Colonic mucosa (tissue), 4 donors: ENCODE measurements around the gene PRR23A. TPM values are rescaled to one million over a fixed set of nuclear protein-coding genes. Genes with fewer than 3 reads are reported as not detected.

Source experiments
- DNase-seq: peaks from one replicate; pipeline ENCODE4 v3.0.0-alpha.2; 2020
- H3K27ac ChIP-seq: fragments of 200-600 bp; one replicate; pipeline ENCODE4 v1.8.0; 2021
- H3K27me3 ChIP-seq: fragments of 200-600 bp; one replicate; pipeline ENCODE4 v1.8.0; 2021
- H3K36me3 ChIP-seq: fragments of 200-600 bp; one replicate; pipeline ENCODE4 v1.8.0; 2021
- H3K4me1 ChIP-seq: fragments of 200-600 bp; one replicate; pipeline ENCODE4 v1.8.0; 2021; ENCODE audit warnings: mild to moderate bottlenecking
- H3K4me3 ChIP-seq: fragments of 200-600 bp; one replicate; pipeline ENCODE4 v1.8.0; 2021
- H3K9ac ChIP-seq, 2 donors: one replicate each; pipeline ENCODE4 v1.7.0; 2013; ENCODE audit warnings: control low read depth in 2 of 2, low read depth in 2 of 2, low read length in 2 of 2
- H3K9me3 ChIP-seq: fragments of 200-600 bp; one replicate; pipeline ENCODE4 v1.8.0; 2021
- intact Hi-C: fragments of 100-400 bp; cut with DNase I; formaldehyde crosslinking; loops from one replicate; pipeline ENCODE4 v1.14.1; 2022
- total RNA-seq, 2 donors: library from RNA; stranded (reverse); fragmentation: NEBNext Ultra II Directional in 1 of 2; extraction: Animal tissue kit (Norgen Biotek cat#: 25700) in 1 of 2; gene quantifications; one replicate each; pipeline ENCODE4 v1.2.1, GENCODE V29; 2021
- TF ChIP-seq, protein P1 (sequence below): fragments of 200-600 bp; IDR thresholded peaks from one replicate; pipeline ENCODE4 v1.8.0; 2022; ENCODE audit warnings: antibody characterized with exemption, mild to moderate bottlenecking
- donor health status: healthy.
- donor health status: DM: no; HTN: no; CAD: no.
- donor health status: DM: no; HTN: no; CAD: no.

The PRR23A gene
- total RNA-seq, 2 donors from 2014 or later = not detected

DNA sequence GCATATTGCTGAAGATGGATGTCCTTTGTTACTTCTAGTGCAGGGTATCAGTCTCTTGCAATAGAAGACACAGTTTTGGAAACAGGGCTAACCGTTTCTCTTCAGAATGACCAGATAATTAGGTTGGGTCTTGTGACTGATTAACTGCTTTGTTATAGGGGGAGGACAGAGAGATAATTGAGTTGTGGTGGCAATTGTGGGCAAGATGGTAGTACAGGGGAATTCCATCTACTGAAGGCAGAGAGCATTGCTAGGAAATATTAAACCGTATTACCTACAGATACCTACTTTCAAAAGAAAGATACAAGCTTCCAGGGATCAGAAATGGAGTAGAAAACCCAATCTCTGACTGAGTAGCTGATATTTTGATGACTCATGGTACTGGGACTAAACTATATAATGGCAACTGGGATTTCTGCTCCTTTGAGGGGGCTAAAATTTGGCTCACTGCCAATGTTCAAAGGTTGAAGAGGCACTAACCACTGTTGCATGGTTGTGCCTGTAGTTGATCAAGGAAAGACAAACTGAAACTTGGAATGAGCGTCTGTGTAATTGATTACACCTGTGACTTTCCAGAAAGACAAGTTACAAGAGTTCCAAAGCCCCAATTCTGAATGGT is 10.5 kb upstream of the PRR23A start:
- intact Hi-C loops = no loop called here
- Histone ChIP-seq H3K27ac (no peak overlapping the region), H3K27me3 (no peaks in the 10 kb centered on the region), H3K4me1 (no peaks in the 10 kb centered on the region), H3K9ac (no peak overlapping the region), H3K4me3 (no peak overlapping the region), H3K36me3 (no peaks in the 10 kb centered on the region), H3K9me3 (no peaks in the 10 kb centered on the region)
- TF ChIP-seq, protein P1, sequence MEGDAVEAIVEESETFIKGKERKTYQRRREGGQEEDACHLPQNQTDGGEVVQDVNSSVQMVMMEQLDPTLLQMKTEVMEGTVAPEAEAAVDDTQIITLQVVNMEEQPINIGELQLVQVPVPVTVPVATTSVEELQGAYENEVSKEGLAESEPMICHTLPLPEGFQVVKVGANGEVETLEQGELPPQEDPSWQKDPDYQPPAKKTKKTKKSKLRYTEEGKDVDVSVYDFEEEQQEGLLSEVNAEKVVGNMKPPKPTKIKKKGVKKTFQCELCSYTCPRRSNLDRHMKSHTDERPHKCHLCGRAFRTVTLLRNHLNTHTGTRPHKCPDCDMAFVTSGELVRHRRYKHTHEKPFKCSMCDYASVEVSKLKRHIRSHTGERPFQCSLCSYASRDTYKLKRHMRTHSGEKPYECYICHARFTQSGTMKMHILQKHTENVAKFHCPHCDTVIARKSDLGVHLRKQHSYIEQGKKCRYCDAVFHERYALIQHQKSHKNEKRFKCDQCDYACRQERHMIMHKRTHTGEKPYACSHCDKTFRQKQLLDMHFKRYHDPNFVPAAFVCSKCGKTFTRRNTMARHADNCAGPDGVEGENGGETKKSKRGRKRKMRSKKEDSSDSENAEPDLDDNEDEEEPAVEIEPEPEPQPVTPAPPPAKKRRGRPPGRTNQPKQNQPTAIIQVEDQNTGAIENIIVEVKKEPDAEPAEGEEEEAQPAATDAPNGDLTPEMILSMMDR = no peak
- DNase-seq = no peak

DNA sequence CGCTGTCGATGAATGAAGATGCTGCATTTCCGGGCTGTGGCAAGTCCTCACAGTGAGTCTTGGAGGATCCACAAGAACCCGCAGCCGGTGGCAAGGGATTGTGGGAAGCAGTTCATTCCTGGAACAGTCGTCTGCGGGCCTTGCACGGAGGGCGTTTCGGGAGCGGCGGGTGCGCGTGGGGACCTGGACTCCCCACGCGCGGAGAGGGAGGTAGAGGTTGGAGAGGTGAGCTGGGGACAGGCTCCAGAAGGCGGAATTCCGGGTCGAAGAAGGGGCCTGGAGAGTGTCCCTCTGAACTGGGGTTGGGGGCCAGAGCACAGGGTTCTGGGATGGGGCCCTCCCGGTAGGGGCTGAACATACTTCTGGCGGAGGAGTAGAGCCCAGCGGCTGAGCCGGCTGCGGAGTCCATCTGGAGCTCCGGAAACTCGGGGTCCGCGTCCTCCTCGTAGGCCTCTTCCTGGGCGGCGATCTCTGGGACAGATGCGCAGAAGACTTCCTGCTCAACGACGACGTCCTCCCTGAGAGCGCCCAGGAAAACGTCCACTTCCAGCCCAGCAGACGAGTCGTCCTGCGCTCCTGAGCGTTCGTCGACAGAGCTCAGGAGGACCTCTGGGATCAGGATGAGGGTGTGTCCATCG is 593 bp downstream of the PRR23A start:
- intact Hi-C loops = no loop called here
- no peaks in the 10 kb centered on the region for H3K4me1 ChIP-seq
- H3K36me3 ChIP-seq = no peaks in the 10 kb centered on the region
- H3K9me3 ChIP-seq = no peaks in the 10 kb centered on the region
- no peak for DNase-seq
- no peak overlapping the region for H3K9ac ChIP-seq
- H3K4me3 ChIP-seq = no peak overlapping the region
- no peaks in the 10 kb centered on the region for H3K27me3 ChIP-seq
- no peak overlapping the region for H3K27ac ChIP-seq
- TF ChIP-seq, protein P1 = no peak

DNA sequence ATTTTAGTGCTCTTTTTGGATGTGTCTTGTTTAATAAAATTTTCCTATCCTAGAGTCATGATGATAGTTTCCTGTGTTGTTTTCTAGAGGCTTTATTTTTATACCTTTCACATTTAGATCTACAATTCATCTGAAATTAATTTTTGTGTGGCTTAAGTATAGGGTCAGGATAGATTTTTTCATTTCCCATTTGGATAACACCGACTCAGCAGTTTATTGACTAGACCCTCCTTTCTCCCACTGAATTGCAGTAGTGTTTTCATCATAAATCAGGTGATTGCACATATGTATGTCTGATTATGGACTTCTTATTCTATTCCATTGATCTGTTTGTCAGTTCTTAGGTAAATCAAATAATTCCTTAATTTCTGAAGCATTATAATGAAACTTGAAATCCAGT is 10.4 kb downstream of the PRR23A start:
- Histone ChIP-seq H3K9me3 (no peaks in the 10 kb centered on the region), H3K4me1 (no peaks in the 10 kb centered on the region), H3K36me3 (no peaks in the 10 kb centered on the region), H3K4me3 (no peak overlapping the region), H3K27ac (no peak overlapping the region), H3K9ac (no peak overlapping the region), H3K27me3 (no peaks in the 10 kb centered on the region)
- intact Hi-C loops = no loop called here
- TF ChIP-seq, protein P1 = no peak
- DNase-seq = no peak

DNA sequence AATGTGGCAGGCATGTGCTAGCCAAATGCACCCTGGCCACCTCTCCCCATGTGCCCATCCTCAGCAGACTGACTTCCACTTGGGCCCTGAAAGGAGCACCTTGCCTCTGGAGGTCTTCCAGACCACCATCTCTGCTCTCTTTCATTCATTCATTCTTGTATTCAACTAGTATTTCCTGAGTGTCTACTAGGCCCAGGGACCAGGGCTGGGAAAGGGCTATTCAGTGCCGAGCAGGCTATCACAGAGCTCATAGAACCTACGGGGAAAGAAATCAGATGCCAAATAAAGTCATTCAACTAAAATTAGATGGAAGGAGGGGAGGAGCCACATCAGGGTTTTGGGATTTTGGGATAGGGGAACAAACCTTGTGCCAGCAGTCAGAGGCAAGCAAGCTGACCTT is 18.9 kb downstream of the PRR23A start:
- intact Hi-C loops = no loop called here
- no peaks in the 10 kb centered on the region for H3K9me3 ChIP-seq
- H3K27me3 ChIP-seq = no peaks in the 10 kb centered on the region
- H3K4me1 ChIP-seq = no peaks in the 10 kb centered on the region
- DNase-seq = no peak
- TF ChIP-seq, protein P1 = no peak
- H3K36me3 ChIP-seq = no peaks in the 10 kb centered on the region
- no peak overlapping the region for H3K9ac ChIP-seq
- H3K27ac ChIP-seq = no peak overlapping the region
- H3K4me3 ChIP-seq = no peak overlapping the region

DNA sequence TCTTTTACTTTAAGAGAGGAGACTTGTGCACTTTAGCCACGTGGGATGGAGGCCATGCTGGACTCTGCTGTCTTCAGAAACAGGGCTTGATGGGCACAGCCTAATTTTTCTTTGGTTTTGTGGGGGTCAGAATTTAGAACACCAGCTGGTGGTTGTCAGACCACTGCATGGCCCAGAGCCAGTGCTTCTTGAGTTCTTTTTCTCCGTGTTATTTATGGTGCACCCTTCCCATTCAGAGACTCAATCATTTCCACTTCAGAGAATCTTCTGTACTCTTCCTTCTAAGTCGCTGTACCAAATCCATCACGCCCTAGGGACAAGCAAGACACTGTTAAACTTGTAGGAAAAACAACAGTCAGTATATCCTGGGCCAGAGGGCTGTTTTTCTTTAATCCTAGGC is 20.1 kb downstream of the PRR23A start:
- H3K36me3 ChIP-seq = no peaks in the 10 kb centered on the region
- intact Hi-C loops = no loop called here
- H3K9me3 ChIP-seq = no peaks in the 10 kb centered on the region

More for the DNA sequence above, 20.1 kb downstream of the PRR23A start:
- no peaks in the 10 kb centered on the region for H3K4me1 ChIP-seq
- H3K4me3 ChIP-seq = no peak overlapping the region
- TF ChIP-seq, protein P1 = no peak
- no peak for DNase-seq
- H3K9ac ChIP-seq = no peak overlapping the region
- H3K27me3 ChIP-seq = no peaks in the 10 kb centered on the region
- H3K27ac ChIP-seq = no peak overlapping the region
